ENCODE results near the gene MS4A12.

Gene MS4A12

GRCh38 chr11:60513496-60514460 lies 21.2 kb downstream of the MS4A12 start (continued):
- no peak for TF ChIP-seq CSRNP3 (CRISPR knock-in tag; IDR thresholded peaks at IDR 0.05)
- TF ChIP-seq TCF4 (CRISPR knock-in tag; IDR thresholded peaks at IDR 0.05; ENCODE audit: borderline replicate concordance) = no peak
- TF ChIP-seq, protein P1, sequence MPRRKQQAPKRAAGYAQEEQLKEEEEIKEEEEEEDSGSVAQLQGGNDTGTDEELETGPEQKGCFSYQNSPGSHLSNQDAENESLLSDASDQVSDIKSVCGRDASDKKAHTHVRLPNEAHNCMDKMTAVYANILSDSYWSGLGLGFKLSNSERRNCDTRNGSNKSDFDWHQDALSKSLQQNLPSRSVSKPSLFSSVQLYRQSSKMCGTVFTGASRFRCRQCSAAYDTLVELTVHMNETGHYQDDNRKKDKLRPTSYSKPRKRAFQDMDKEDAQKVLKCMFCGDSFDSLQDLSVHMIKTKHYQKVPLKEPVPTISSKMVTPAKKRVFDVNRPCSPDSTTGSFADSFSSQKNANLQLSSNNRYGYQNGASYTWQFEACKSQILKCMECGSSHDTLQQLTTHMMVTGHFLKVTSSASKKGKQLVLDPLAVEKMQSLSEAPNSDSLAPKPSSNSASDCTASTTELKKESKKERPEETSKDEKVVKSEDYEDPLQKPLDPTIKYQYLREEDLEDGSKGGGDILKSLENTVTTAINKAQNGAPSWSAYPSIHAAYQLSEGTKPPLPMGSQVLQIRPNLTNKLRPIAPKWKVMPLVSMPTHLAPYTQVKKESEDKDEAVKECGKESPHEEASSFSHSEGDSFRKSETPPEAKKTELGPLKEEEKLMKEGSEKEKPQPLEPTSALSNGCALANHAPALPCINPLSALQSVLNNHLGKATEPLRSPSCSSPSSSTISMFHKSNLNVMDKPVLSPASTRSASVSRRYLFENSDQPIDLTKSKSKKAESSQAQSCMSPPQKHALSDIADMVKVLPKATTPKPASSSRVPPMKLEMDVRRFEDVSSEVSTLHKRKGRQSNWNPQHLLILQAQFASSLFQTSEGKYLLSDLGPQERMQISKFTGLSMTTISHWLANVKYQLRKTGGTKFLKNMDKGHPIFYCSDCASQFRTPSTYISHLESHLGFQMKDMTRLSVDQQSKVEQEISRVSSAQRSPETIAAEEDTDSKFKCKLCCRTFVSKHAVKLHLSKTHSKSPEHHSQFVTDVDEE (CRISPR knock-in tag; IDR thresholded peaks at IDR 0.05) = no peak
- no peak for TF ChIP-seq RARB (CRISPR knock-in tag; IDR thresholded peaks at IDR 0.05)
- no peak for TF ChIP-seq ZFP3 (CRISPR knock-in tag; IDR thresholded peaks at IDR 0.05)
- TF ChIP-seq OSR1 (CRISPR knock-in tag; IDR thresholded peaks at IDR 0.05) = no peak
- TF ChIP-seq ZNF565 (CRISPR knock-in tag; conservative IDR thresholded peaks at IDR 0.05; ENCODE audit: low read depth) = no peak
- TF ChIP-seq PPARA (CRISPR knock-in tag; IDR thresholded peaks at IDR 0.05; ENCODE audit: borderline replicate concordance) = no peak

GRCh38 chr11:60515144-60515855 lies 22.7 kb downstream of the MS4A12 start, which contains the start of gene MS4A13:
MS4A13 (plus strand) TSS chr11:60515392; CDS start chr11:60518084, 2,692 bp downstream.
- peak; percentile 66 for ATAC-seq
- no peak for TF ChIP-seq RARB (CRISPR knock-in tag; IDR thresholded peaks at IDR 0.05)
- no peak for TF ChIP-seq ZNF8 (CRISPR knock-in tag; IDR thresholded peaks at IDR 0.05)
- TF ChIP-seq CREB5 (CRISPR knock-in tag; IDR thresholded peaks at IDR 0.05; ENCODE audit: low read depth) = no peak
- TF ChIP-seq CSRNP3 (CRISPR knock-in tag; IDR thresholded peaks at IDR 0.05) = no peak

DNA sequence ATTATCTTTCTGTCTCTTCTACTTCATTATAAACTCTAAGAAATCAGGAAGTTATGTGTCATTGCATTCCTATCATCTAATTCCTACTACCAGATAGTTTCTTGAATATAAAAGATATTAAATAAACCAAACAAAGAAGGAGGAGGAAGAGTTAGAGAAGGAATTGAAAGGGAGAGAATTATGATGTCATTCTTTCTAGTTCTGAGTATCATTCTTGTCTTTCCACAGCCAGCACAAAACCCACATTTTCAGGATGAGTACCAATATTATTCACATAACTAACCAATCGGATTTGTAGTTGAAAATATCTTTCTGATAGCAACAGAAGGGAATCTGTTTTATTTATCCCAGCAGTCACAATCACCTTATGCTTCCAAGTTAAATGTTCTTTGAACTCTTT lies 35.9 kb downstream of the MS4A12 start:
- no peak for TF ChIP-seq PPARA (CRISPR knock-in tag; IDR thresholded peaks at IDR 0.05; ENCODE audit: borderline replicate concordance)
- TF ChIP-seq, protein P2, sequence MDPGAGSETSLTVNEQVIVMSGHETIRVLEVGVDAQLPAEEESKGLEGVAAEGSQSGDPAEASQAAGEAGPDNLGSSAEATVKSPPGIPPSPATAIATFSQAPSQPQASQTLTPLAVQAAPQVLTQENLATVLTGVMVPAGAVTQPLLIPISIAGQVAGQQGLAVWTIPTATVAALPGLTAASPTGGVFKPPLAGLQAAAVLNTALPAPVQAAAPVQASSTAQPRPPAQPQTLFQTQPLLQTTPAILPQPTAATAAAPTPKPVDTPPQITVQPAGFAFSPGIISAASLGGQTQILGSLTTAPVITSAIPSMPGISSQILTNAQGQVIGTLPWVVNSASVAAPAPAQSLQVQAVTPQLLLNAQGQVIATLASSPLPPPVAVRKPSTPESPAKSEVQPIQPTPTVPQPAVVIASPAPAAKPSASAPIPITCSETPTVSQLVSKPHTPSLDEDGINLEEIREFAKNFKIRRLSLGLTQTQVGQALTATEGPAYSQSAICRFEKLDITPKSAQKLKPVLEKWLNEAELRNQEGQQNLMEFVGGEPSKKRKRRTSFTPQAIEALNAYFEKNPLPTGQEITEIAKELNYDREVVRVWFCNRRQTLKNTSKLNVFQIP (CRISPR knock-in tag; IDR thresholded peaks at IDR 0.05; ENCODE audit: borderline replicate concordance, low read depth) = no peak
- TF ChIP-seq CREB5 (CRISPR knock-in tag; IDR thresholded peaks at IDR 0.05; ENCODE audit: low read depth) = no peak
- no peak for TF ChIP-seq ZNF565 (CRISPR knock-in tag; conservative IDR thresholded peaks at IDR 0.05; ENCODE audit: low read depth)
- no peak for TF ChIP-seq ZNF70 (CRISPR knock-in tag; IDR thresholded peaks at IDR 0.05)
- no peak for TF ChIP-seq ARNTL (CRISPR knock-in tag; IDR thresholded peaks at IDR 0.05; ENCODE audit: borderline replicate concordance, low read depth)
- TF ChIP-seq, protein P1 (CRISPR knock-in tag; IDR thresholded peaks at IDR 0.05) = no peak
- no peak for TF ChIP-seq RARB (CRISPR knock-in tag; IDR thresholded peaks at IDR 0.05)
- no peak for TF ChIP-seq ZNF8 (CRISPR knock-in tag; IDR thresholded peaks at IDR 0.05)
- no peak for TF ChIP-seq ZC3H10 (CRISPR knock-in tag; IDR thresholded peaks at IDR 0.05)
- TF ChIP-seq ESRRG (CRISPR knock-in tag; IDR thresholded peaks at IDR 0.05) = no peak
- TF ChIP-seq ZFP30 (CRISPR knock-in tag; IDR thresholded peaks at IDR 0.05) = no peak
- no peak for TF ChIP-seq CSDC2 (CRISPR knock-in tag; IDR thresholded peaks at IDR 0.05)
- TF ChIP-seq GLIS3 (CRISPR knock-in tag; IDR thresholded peaks at IDR 0.05) = no peak
- TF ChIP-seq ZFP3 (CRISPR knock-in tag; IDR thresholded peaks at IDR 0.05) = no peak
- no peak for TF ChIP-seq OSR1 (CRISPR knock-in tag; IDR thresholded peaks at IDR 0.05)
- no peak for TF ChIP-seq TOX (CRISPR knock-in tag; IDR thresholded peaks at IDR 0.05; ENCODE audit: borderline replicate concordance)
- TF ChIP-seq SNAI2 (CRISPR knock-in tag; IDR thresholded peaks at IDR 0.05) = no peak
- no peak for TF ChIP-seq ISL1 (CRISPR knock-in tag; IDR thresholded peaks at IDR 0.05)
- no peak for ATAC-seq

All from SK-N-SH treated with all-trans-retinoic acid at 6 μM for 48 hours (cell line).